ENCODE results near the gene MPP3.
A peak's percentile ranks its signal among the peaks of the same experiment; 100 is the strongest.
"Not testable (repeated sequence)": the region's sequence is repeated elsewhere in the genome, so short reads cannot be mapped to it uniquely, and the experiment has no call there.

Gene MPP3

DNA sequence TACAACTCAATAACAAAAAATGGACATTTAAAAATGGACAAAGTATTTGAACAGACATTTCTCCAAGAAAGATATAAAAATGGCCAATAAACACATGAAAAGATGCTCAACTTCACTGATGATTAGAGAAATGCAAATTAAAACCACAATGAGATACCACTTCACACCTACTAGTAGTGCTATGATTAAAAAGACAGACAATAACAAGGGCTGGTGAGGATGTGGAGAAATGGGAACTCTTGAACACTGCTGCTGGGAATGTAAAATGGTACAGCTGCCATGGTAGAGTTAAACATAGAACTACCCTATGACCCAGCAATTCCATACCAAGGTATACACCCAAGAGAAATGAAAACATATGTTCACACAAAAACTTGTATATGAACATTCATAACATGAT is 27.8 kb downstream of the MPP3 start:
- TF ChIP-seq, protein P1, sequence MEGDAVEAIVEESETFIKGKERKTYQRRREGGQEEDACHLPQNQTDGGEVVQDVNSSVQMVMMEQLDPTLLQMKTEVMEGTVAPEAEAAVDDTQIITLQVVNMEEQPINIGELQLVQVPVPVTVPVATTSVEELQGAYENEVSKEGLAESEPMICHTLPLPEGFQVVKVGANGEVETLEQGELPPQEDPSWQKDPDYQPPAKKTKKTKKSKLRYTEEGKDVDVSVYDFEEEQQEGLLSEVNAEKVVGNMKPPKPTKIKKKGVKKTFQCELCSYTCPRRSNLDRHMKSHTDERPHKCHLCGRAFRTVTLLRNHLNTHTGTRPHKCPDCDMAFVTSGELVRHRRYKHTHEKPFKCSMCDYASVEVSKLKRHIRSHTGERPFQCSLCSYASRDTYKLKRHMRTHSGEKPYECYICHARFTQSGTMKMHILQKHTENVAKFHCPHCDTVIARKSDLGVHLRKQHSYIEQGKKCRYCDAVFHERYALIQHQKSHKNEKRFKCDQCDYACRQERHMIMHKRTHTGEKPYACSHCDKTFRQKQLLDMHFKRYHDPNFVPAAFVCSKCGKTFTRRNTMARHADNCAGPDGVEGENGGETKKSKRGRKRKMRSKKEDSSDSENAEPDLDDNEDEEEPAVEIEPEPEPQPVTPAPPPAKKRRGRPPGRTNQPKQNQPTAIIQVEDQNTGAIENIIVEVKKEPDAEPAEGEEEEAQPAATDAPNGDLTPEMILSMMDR (conservative IDR thresholded peaks at IDR 0.05; ENCODE audit: low read depth, low read length) = no peak
- H3K4me3 ChIP-seq (ENCODE audit: low read length) = no peak overlapping the region
- DNase-seq (ENCODE audit: low read depth) = no peak

DNA sequence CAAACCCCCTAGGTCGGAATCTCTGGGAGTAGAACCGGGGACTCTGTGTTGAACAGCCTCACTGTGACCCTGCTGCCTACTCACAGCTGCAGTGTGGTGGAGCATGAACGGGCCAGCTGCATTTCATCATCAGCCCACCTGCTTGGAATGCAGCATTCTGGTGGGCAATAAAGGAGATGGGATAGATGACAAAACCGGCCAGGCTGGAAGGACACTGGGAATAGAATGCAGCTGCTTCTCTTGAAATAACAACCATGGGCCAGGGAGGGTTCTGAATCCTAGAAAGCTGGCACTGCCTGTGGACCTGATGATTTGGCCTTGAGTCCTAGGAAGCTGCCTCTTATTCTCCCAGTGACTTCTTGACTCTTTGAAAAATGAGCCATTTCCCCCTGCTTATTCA is 29.2 kb downstream of the MPP3 start:
- TF ChIP-seq, protein P1 (conservative IDR thresholded peaks at IDR 0.05; ENCODE audit: low read depth, low read length) = no peak
- DNase-seq (ENCODE audit: low read depth) = no peak

DNA sequence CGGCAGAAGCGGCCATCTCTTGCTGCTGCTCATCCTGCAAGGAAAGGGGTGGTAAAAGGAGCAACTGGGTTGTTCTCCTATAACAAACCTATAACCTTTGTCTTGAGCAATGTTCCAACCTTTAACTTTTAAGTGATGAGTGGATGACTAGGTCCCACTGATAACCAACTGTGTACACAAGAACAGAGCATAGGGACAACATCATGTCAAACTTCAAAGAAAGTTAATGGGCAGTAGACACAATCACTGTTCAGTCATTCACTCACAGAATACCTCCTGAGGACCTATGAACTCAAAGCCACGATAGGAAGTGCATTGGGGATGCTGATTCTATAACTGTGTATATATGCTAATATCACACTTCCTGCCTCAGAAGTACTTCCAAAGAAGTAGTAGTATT is 31.1 kb downstream of the MPP3 start:
- no peak overlapping the region for H3K4me3 ChIP-seq (ENCODE audit: low read length)
- no peak for DNase-seq (ENCODE audit: low read depth)
- TF ChIP-seq, protein P1 (conservative IDR thresholded peaks at IDR 0.05; ENCODE audit: low read depth, low read length) = no peak

More for the DNA sequence above, 29.2 kb downstream of the MPP3 start:
- H3K4me3 ChIP-seq (ENCODE audit: low read length) = no peak overlapping the region

DNA sequence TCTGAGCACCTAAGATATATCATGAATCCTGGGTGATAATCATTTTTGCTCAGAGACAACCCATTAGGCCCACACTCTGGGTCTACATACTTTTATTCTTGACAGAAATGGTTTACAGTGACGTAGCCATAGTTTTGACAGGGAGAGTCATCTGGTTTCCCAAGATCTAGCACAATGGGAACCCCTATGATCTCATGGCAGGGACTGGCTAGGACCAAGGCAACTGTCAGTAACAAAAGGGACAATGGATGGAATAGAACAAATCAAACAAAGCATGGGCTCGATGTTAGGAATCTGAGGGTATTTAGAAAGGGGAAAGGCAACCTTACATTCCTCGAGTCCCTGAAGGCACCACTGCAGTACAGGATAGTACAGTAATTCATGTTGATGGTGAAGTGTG is 32.2 kb downstream of the MPP3 start:
- H3K4me3 ChIP-seq (ENCODE audit: low read length) = no peak overlapping the region
- no peak for DNase-seq (ENCODE audit: low read depth)
- TF ChIP-seq, protein P1 (conservative IDR thresholded peaks at IDR 0.05; ENCODE audit: low read depth, low read length) = no peak

DNA sequence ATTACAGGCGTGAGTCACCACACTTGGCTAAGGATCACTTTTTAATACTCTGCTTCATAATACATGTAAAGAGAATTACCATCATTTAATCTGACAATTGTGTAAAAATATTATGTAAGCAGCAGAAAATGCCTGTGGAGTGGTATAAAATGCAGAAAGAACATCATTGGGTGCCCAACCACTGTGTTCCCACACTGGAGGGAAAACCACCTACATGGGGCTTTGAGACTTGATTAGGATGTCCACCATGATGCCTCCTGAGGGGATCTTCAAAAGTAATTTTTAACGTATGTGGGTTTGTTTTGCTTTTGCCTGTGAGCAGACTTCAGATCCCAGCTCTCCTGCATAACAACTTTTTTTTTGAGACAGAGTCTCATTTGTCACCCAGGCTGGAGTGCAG is 33.9 kb downstream of the MPP3 start:
- H3K4me3 ChIP-seq (ENCODE audit: low read length) = no peak overlapping the region
- DNase-seq (ENCODE audit: low read depth) = no peak
- TF ChIP-seq, protein P1 (conservative IDR thresholded peaks at IDR 0.05; ENCODE audit: low read depth, low read length) = no peak

DNA sequence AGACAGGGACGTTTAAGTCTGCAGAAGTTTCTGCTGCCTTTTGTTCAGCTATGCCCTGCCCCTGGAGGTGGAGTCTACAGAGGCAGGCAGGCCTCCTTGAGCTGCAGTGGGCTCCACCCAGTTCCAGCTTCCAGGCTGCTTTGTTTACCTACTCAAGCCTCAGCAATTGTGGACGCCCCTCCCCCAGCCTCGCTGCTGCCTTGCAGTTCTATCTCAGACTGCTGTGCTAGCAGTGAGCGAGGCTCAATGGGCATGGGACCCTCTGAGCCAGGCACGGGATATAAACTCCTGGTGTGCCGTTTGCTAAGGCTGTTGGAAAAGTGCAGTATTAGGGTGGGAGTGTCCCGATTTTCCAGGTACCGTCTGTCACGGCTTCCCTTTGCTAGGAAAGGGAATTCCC is 34.9 kb downstream of the MPP3 start:
- DNase-seq (ENCODE audit: low read depth); H3K4me3 ChIP-seq (ENCODE audit: low read length): not testable (repeated sequence)

DNA sequence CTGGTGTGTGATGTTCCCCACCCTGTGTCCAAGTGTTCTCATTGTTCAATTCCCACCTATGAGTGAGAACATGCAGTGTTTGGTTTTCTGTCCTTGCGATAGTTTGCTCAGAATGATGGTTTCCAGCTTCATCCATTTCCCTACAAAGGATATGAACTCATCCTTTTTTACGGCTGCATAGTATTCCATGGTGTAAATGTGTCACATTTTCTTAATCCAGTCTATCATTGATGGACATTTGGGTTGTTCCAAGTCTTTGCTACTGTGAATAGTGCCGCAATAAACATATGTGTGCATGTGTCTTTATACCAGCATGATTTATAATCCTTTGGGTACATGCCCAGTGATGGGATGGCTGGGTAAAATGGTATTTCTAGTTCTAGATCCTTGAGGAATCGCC is 40.3 kb downstream of the MPP3 start:
- not testable (repeated sequence) for H3K4me3 ChIP-seq (ENCODE audit: low read length); DNase-seq (ENCODE audit: low read depth)

DNA sequence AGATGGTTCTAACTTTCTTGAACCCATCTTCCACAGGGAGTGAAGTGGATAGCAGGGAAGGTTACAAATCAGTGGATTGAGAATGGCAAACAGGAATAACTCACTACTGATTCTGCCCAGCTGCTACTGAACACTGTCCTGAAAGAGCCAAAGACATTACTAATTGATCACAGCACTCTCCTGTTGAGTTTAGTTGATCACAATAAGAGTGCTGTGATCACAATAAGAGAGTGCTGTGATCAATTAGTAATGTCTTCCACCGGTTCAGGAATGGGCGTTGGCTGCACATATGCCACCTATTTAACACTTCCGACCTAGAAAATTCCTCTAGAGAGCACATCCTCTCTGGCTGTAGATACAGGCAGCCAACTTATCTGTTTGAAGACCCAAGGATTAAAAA is 41.4 kb downstream of the MPP3 start:
- H3K4me3 ChIP-seq (ENCODE audit: low read length) = no peak overlapping the region
- TF ChIP-seq, protein P1 (conservative IDR thresholded peaks at IDR 0.05; ENCODE audit: low read depth, low read length) = no peak
- peak; percentile 34 for DNase-seq (ENCODE audit: low read depth)

Data from retinal pigment epithelial cell (primary cell).